T1000 (cell line): Measurements from ENCODE around the gene KLHL29.

Source experiments
- DNase-seq: peaks from one replicate; lab custom pipeline; 2025; ENCODE audit warnings: mixed read lengths; lab: John Stamatoyannopoulos, UW

The KLHL29 gene

DNA sequence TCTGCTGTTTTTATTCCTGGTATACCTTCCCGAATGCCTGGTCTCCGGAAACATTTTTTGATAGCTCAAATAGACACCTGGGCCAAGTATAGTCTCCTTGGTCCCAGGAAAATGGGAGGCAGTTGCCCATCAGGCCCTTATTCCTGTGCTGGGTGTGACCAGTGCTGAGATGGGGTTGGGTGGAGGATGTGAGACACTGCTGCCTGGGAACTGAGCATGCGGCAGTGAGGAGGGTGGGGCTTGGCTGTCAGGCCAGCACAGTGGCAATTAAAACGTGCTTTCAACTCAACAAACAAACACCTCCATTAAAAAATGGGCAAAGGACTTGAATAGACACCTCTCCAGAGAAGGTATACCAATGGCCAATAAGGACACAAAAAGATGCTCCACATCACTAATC is 12.5 kb downstream of the KLHL29 start:
- no peak for DNase-seq

DNA sequence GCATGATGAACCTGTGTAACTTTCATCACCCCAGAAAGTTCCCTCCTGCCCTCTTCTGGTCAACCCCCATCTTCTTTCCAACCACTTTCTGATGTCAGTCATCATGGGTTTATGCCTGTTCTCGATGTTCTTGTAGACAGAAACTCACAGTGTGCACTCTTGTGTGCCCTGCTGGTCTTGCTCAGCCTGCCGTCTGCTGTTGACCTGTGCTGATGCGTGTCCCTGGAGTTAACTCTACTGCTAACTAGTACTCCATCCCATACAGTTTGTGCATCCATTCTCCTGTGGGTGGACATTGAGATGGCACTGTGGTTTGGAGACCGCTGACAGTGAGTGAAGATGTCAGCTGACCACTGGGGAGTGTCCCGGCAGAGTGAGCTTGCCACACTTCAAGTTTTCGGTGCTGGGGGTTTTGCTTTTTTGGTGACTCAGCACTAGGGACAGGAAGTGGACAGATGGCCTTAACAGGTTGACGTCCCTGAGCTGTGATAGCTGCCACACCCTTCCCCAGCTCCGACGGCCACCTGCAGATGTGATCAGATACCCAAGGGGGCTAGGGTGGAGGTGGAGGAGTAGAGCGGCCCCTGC is 14.8 kb downstream of the KLHL29 start:
- DNase-seq = no peak

DNA sequence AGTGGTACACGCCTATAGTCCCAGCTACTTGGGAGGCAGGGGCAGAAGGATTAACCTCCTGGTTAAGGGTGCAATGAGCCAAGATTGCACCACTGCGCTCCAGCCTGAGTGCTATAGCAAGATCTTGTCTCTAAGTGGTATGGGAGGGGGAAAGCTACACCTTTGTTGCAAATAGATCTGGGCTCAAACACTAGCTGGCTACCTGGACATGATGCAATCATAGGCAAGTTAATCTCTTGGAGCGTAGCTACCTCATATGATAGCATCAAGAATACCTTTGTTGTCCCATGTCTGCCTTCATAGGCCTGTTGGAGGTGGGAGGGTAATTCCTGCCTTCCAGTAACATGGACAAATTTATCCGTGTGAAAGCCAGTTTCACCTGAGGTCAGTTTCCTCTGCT is 15.7 kb downstream of the KLHL29 start:
- DNase-seq = no peak

DNA sequence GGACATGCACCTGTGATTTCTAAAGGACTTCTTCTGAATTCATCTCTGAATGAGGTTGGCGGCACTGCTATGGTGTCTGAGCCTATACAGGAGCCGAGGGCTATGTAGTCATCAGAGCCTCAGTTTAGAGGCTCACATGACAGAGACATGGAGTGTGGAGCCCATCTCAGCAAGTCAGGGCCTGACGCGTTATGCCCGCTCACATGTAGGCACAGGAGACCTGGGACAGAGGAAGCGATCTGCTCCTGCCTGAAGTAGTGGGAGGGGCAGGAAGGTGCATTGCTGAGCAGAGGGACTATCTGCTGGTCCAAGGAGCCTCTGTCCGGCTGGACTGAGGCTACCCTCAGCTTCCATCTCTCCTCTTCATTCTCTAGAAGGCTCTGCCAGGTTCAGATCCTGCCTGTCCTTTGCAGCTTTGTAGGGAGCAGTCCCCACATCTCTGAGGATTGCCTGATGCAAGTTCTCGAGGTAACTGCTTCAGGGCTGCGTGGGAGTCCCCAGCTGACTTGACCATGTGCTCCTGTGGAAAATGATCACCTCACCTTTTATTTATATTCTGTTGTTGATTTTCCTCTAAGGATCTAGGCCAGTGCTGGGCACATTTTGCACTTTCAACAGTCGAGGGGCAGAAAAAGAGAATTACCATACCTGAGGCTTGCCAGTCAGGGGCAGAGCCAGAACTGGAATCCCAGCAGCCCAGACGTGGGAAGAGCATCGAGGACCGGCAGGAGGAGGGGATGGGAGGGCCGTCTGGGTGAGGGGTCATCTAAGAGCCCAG is 16.6 kb downstream of the KLHL29 start:
- no peak for DNase-seq

DNA sequence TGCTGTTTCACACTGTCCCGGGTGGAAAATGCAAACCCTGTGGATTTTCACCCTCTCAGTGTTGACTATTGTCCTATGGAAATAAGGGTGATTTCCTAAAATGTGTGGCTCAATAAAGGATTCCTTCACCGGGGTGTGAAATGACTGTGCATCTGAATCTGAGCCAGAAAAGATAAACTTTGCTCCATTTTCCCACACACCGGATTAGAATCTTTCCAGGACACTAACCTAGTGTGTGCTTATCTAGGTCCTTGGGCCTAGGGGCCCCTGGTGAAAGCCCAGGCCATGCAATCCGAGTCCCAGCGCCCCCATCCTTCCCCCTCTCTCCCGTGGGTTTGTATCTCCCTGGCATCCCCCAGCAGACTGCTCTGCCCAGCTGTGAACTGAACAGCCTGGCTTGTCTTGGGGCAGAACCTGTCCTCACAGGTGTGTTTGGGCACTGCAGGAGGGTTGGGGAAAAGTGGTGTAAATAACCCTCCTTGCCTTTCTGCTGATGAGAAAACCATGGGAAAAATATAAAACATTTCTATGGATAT is 17.3 kb downstream of the KLHL29 start:
- no peak for DNase-seq

DNA sequence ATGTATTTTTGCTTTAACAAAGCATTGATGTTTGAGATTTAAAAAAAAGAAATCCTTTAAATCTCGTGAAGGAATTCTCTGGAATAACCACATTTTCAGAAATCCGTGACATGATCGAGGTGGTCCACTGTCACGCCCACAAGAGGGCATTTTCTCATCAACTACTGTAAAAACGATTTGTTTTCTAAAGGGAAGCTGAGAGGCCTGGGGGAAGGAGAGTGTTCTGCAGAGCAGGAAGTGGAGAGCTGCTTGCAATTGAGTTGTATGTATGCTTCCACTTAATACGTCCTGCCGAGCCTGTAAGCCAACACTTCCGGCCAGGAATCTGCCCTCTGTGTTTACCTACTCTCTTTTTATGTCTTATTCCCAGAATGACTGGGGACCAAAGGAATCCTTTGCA is 19.4 kb downstream of the KLHL29 start:
- peak; percentile 29 for DNase-seq

DNA sequence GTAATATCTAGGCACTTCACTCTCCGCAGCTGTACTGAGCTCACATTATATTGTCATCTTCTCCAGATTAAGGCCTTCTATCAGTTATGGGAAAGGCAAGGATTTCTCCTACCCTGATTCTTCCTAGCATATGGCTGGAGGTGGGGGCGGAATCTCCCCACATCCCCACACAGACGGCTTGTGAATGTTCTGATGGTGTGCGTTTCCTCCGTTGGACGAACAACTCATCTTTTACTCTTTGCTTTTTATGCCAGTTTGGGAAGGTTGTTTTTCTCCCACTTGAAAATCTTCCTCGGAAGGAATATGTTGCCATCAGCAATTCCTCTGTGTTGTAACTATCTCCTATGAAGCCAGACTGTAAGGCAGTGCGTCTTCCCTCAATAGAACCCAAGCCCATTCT is 24.3 kb downstream of the KLHL29 start:
- no peak for DNase-seq

DNA sequence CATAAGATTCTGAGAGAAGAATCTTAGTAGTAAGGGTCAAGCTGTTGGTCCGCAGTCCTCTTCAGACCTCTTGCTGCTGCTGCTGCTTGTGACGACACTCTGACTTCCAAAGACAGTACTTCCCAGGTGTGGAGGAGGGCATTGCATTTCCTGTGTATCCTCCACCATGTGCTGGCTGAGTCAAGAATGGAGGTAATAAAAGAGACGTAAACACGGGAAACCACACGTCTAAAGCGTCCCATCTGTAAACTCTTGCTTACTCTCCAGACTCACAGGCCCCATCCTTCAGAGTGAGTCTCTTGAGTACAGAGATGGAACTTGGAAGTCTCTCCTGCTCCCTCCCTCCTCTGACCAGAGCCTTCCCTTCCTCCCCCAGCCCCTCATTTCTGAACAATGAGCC is 25.6 kb downstream of the KLHL29 start:
- no peak for DNase-seq

DNA sequence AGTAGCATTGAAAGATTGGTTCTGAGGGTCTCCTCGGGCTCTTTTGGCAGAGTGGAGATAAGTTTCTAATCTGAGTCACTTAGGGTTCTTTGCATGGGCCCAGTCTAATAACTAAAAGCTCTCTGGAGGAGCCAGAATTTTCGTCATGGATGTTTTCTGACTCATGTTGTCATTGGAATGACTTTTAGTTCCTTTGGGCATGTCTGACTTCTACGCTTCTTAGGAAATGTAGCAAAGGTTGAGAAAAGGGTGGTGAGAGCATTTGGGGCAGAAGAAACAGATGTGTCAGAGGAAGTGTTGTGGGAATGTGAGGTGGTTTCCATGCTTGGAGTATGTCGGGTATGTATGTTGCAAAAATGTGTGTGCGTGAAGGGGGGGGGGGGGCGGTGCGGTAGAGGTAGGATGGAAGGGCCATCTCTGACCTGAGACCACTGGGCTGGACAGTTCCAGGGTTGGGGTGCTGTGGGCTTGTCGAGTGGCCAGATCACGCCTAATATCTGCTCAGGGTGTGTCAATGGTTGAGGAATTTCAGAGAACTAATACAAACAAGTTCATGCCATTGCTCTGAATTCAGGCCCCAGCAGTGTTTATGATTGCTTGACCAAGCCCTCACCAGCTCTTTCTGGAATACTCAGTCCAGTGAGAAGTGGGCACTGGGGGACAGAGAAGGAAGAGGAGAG is 26.9 kb downstream of the KLHL29 start:
- peak; percentile 29 for DNase-seq

DNA sequence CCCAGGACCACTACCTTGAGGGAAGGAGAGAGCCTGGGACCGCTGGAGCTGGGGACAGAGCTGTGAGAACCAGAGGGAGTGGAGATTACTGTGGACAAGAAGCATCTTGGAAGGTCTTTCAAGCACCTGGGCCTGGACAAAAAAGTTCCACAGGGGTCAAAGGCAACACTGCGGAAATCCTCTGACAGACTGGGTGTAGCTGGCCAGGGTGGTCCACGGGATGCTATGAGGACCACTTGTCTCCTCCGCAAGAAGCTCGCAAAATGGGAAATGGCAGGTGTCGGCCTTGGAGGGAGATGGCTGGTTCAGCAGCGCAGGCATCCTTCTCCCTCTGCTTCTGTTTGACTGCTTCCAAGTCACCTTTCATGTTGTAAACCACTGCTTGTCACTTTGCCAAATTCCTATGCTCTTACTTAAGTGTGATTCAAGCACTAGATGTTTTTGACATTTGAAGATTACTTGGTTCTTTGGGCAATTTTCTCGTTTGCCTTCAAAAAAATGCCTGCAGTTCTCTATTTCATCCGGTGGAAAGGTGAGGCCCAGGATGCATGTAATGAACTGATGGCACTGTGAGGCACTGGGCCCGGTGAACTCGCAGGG is 27.7 kb downstream of the KLHL29 start:
- no peak for DNase-seq

DNA sequence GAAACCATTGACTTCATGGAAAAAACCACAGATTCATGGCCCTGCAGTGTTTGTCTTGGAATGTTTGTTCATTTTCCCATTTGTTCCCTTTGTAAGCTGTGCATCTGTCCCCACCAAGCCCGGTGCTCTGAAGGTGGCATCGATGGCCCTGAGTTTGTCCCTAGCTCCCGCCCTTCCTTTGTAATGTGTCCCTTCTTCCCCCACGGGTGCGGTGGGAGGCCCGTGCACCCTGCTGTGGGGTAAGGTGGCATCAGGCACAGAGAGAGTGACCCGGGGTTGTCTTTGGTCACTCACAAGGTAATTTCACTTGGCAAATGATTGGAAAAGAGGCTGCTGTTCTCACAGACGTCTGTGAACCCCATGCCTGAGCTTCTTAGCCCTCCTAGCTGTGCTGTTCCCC is 28.7 kb downstream of the KLHL29 start:
- DNase-seq = no peak

DNA sequence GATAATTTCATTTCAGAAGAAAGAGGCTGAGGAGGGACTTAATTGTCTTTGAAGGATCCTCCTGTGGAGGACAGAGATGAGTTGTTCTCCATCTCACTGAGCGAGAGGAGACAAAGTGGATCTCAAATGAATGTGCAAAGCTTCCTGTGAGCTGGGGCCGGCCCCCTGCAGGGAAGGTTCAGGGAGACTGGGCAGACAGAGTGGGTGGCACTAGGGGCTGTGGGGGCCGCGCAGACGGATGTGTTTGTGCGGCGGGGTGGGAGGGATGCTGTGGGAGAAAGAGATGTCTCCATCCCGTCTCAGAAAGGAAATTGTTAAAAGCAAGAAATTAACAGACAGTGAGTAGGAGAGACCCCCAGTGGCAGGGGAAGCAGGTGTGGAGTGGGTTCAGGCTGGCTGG is 29.1 kb downstream of the KLHL29 start:
- DNase-seq = no peak

DNA sequence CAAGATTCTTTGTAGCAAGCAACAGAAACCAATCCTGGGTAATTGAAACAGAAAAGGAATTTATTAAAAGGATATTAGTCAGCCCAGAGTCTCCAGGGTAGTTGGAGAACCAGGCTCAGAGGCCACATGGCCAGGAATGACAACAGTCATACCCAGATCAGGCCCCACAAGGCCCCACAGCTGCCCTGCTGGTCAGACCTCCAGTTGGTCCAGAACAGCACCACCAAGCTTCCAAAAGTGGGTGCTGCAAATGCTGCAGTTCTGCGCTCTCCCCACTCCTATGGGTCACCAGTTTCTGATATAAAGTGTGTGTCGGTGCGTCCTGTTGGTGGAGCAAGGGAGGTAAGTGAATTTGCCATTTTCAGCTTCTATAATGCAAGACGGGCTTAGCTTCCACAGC is 29.9 kb downstream of the KLHL29 start:
- no peak for DNase-seq

DNA sequence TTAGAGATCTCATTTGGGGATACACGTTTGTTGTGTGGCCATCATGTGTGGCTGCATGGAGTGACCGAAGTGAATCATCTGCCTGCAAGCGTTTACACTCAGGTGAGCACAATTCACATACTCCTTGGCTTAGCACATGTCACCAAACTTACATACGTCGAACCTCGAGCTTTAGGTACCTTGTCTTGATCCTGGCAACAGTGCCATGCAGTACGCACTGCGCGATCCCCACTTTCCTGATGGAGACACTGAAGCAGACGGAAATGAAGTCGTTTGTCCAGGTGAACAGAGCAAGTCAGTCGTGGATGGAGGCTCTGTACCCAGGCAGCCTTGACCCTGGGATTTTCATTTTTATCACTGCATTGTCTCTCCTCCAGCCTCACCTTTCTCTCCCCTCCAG is 32.3 kb downstream of the KLHL29 start:
- no peak for DNase-seq

DNA sequence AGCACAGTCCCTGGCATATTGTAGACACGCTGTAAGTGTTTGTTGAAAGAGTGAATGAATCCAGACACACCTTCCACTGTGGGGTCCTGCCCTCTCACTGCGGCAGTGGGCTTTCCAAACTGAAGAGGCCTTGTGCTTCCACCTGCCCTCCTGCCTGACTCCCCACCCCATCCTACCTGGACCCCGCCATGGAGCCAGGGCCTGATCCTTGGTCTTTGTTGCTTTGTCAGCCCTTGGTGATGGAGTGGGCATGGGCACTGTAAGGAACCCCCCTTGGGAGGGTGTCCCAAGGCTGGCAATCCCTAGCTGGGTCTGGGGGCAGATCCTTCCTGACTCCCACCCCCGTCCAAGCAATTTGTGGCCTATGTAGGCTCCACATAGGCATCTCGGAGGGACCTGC is 33.1 kb downstream of the KLHL29 start:
- no peak for DNase-seq

DNA sequence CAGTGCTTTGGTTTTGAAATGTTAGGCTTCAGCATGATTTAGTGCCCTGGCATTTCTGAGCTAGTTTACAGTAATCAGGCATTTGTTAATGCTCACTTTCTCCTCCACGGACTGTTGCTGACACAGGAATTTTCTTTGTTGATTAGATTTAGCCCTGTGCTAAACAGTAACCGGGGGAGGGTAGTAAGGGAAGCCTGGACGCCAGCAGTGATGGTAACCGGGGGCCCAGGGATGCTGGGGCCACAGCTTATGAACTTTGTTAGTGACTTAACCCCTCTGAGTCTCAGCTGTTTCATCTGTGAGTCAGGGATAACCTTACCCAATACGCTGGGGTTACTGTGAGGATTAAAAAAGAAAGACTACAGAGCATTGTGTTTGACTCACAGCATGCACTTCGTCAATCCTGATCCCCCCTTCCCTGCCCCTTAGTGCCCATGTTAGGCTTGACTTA is 33.5 kb downstream of the KLHL29 start:
- peak; percentile 19 for DNase-seq

DNA sequence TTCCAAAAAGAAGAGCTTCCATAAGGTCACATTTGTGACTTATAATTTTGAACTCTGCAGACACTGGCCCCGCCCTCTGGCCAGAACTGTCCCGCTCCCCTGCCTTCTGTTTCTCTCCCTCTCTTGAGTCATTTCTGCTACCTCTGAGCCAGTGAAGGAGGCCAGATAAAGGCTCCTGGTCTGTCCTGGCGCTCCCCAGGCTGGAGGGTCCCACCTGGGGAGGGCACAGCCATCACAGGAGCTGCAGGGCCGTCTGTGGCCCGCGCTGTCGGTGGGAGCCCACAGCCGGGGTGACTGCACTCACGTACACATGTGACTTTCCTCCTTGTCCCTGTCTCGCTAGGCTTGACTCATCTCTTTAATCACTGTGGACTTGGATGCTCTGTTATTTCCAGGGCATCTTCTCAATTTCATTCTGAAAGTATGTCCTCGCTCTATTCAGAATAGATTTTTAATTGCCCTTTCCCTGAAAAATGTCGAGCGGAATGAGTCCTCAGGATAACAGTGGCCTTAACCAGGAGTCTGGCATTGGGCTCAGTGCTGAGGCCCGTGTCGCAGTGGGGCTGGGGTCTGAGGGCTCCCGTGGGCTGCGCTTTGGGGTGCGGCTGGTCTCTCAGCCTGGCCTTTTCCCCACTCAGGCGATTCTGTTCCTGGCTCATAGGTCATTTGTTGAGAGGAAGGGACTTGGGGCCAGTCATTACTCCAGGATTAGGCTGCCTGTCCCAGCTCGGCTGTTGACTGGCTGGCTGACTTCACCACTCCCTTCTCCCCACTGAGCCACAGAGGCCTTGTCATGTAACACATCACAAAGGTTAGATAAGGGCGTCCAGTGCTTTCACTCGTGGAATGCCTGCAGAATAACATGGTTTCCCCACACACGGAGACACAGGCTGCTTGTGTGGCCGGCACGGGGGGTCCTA is 34.5 kb downstream of the KLHL29 start:
- no peak for DNase-seq

DNA sequence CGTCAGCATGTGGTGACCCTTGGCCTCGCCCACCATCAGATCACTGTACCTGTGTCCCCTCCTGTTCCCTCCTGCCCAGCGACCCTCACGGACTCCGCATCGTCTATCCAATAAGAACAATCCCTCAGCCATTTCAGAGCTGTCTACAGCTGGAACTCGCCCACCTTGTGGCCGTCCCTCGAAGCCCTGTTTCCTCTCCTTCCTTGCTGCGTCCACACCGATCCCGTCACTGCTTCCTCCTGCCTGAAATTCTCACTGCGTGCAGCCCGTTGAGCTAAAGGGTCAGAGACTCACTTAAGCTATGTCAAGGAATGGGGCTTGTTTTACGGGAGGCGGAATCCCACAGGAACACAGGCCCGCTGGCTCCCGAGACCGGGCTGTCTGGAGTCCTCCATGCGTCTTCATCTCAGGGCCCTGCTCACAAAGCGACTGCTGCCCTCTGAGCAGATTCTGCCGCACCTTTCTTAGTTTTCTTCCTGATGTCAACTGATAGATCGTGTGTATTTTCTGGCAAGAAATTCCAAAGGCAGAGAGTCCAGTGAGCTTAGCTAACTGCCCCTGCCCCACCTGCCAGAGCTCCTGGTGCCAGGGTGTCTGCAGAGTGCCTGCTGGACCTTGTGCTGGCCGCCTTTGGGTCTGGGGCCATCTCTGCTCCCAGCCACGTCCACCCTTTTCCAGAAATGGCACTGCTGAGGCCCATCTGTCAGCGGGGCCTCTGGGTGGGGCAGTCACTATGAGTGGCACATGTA is 35.3 kb downstream of the KLHL29 start:
- no peak for DNase-seq

DNA sequence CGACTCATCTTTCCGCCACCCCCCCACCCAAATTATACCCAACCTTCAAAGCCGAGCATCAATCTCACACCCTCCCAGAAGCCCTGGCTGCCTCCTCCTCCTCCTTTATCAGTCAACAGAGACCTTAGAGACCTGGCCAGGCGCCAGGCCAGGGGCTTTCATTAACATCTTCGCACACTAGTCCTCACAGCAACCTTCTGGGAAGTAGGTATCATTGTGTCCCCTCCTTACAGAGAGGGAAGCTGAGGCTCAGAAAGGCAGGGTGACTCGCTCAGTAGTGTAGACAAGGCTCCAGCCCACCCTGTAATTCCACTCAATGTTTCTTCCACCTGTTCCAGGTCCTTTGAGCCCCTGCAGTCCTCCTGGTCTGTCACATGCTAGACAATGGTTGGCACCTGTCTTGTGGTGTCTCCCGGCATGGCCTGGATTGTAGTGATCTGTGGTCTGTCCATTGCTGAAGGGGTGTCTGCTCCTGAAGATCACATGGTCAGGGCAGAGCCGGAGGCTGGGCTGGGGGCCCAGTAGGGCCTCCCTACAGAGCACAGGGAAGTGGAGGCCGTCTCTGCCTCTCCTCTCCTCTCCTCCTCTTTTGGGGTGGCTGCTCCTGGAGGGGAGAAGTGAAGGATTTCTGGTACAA is 36.0 kb downstream of the KLHL29 start:
- no peak for DNase-seq
